Tibial artery (tissue), 4 donors: Measurements from ENCODE around the gene IFT122.

Experiments used
- DNase-seq, 2 donors: peaks; one replicate each; pipeline ENCODE4 v3.0.0-alpha.2; 2019
- H3K27ac ChIP-seq, 2 donors: fragments of 200-600 bp; sonication (generic) in 1 of 2; 1 replicate in 1 of 2; 2 replicates in 1 of 2; pipeline ENCODE4 v1.5.1; 2018 to 2019; ENCODE audit warnings: mild to moderate bottlenecking in 1 of 2
- H3K27me3 ChIP-seq, 2 donors: fragments of 200-600 bp; sonication (generic) in 1 of 2; one replicate each; pipeline versions ENCODE4 v1.5.1 to v1.6.0; 2016 to 2019
- H3K36me3 ChIP-seq, 3 donors: fragments of 200-600 bp; sonication (generic) in 2 of 3; one replicate each; pipeline ENCODE4 v1.5.1; 2016 to 2019; ENCODE audit warnings: mild to moderate bottlenecking in 2 of 3
- H3K4me1 ChIP-seq, 4 donors: fragments of 200-600 bp; sonication (generic) in 2 of 4; 1 replicate in 3 of 4; 2 replicates in 1 of 4; pipeline ENCODE4 v1.5.1; 2016 to 2019
- H3K4me3 ChIP-seq, 2 donors: fragments of 200-600 bp; sonication (generic) in 1 of 2; 1 replicate in 1 of 2; 2 replicates in 1 of 2; pipeline ENCODE4 v1.5.1; 2018 to 2019; ENCODE audit warnings: mild to moderate bottlenecking in 2 of 2
- H3K9me3 ChIP-seq, 3 donors: fragments of 200-600 bp; sonication (generic) in 1 of 3; one replicate each; pipeline ENCODE4 v1.5.1; 2016 to 2019
- CTCF ChIP-seq, 2 experiments: fragments of 200-600 bp in 1 of 2; fragments of 450-650 bp in 1 of 2; IDR thresholded peaks; one replicate each; pipeline ENCODE4 v1.5.1; 2017 to 2019; ENCODE audit warnings: antibody characterized with exemption in 2 of 2, mild to moderate bottlenecking in 1 of 2, moderate library complexity in 1 of 2
- intact Hi-C: fragments of 100-400 bp; cut with DNase I; formaldehyde crosslinking; loops from one replicate; pipeline ENCODE4 v1.15.0; 2023; ENCODE audit warnings: low total_unique reads

Gene IFT122

DNA sequence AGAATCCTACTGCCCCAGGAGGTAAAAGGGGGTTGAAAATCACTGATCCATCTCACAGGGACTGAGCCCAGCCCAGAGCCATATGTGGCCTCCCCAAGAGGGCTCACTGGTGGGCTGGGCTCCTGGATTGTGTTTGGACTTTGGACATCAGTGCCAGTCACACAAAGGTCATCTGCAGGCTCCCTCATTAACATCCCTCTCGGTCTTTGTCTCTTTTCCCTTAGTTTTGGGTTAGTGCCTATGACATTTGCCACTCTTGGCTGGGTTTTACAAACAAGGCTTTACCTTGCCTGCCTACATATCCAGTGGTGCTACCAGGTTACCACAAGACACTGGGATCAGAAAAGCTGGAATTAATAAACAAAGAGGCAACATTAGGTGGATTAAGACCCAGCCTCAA is 27.9 kb downstream of the IFT122 start:
- Histone ChIP-seq H3K4me1 (no peaks in the 10 kb centered on the region), H3K27ac (no peak overlapping the region), H3K36me3 (peaks cover 23 to 67% (median 46%) of the 10 kb centered on the region in 3 donors), H3K27me3 (no peaks in the 10 kb centered on the region), H3K9me3 (no peaks in the 10 kb centered on the region), H3K4me3 (no peak overlapping the region)
- intact Hi-C loops = no loop called here
- TF ChIP-seq CTCF (IDR thresholded peaks at IDR 0.05) = no peak
- DNase-seq = no peak

GRCh38 chr3:129469026-129469425 is 29.0 kb downstream of the IFT122 start:
- Histone ChIP-seq H3K27ac (no peak overlapping the region), H3K27me3 (no peaks in the 10 kb centered on the region), H3K9me3 (no peaks in the 10 kb centered on the region), H3K4me3 (no peak overlapping the region), H3K4me1 (no peaks in the 10 kb centered on the region), H3K36me3 (peaks cover 23 to 60% (median 44%) of the 10 kb centered on the region in 3 donors)
- intact Hi-C loops = no loop called here
- TF ChIP-seq CTCF (IDR thresholded peaks at IDR 0.05) = no peak
- no peak for DNase-seq

DNA sequence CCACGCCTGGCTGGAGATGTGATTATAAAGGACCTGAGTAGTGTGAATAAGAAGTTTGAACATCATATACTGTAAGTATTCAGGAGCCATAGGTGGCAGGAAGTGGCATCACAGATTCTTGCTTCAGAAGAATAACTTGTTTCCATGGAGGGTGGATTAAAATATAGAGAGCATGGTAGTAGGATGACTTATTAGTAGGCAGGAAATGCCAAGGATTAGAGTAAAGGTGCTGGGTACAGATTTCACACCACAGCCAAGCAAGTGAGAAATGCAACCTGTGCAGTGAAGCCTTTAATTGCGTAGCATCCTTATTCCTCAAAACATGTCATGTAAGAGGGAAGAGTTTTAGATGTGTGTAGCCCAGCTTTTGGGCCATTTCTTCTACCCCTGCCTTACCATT is 30.8 kb downstream of the IFT122 start:
- TF ChIP-seq CTCF (IDR thresholded peaks at IDR 0.05) = no peak
- Histone ChIP-seq H3K27ac (no peak overlapping the region), H3K4me1 (no peaks in the 10 kb centered on the region), H3K4me3 (no peak overlapping the region), H3K9me3 (no peaks in the 10 kb centered on the region), H3K36me3 (peaks cover 23 to 49% (median 35%) of the 10 kb centered on the region in 3 donors), H3K27me3 (no peaks in the 10 kb centered on the region)
- intact Hi-C loops = no loop called here
- no peak for DNase-seq

DNA sequence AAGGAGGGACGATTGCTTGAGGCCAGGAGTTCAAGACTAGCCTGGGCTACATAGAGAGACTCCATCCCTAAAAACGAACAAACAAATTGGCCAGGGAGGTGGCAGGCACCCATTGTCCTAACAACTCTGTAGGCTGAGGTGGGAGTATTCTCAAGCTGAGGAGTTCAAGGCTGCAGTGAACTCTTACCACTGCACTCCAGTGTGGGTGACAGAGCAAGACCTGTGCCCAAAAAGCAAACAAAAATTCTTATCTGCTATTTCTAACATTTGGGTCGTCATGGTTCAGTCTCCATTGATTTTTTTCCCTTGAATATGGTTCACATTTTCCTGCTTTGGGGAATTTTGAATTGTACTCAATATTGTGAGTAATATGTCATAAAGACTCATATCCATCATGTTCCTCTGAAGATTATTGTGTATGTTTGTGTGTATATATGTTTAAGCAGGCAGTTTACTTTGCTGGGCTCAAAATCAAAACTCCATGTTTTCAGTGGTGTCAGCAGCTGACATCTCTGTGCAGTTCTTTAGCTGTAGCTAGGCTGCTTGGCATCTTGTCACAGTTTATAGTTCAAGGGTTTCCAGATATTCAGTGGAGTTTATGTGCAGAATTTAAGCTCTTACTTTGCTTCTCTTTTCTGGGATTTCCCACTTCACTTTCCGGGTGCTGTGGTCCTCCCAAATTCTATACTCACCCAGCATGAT is 33.2 kb downstream of the IFT122 start:
- no peak for DNase-seq
- TF ChIP-seq CTCF (IDR thresholded peaks at IDR 0.05) = no peak
- Histone ChIP-seq H3K4me1 (no peaks in the 10 kb centered on the region), H3K9me3 (no peaks in the 10 kb centered on the region), H3K27ac (no peak overlapping the region), H3K27me3 (no peaks in the 10 kb centered on the region), H3K4me3 (no peak overlapping the region), H3K36me3 (peaks cover 36 to 57% (median 56%) of the 10 kb centered on the region in 3 donors)
- intact Hi-C loops = no loop called here

DNA sequence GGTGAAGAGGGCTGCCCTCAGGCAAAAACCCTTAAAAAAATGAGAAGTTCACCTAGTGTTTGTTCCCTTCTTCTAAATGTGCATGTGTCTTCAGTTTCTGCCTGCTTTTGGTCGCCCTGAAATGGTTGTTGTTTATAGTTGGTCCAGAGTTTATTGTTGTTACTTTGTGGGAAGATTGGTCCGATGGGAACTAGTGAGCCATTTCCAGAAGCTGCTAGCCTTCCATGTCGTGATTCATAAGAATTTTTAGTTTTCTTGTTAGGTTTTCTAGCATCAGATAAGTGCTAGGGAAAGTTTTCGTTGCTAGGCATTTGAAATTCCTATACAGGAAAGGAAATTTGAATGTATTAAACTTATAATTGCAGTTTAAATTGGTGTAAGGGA is 33.7 kb downstream of the IFT122 start:
- Histone ChIP-seq H3K27me3 (no peaks in the 10 kb centered on the region), H3K4me3 (no peak overlapping the region), H3K4me1 (no peaks in the 10 kb centered on the region), H3K36me3 (peaks cover 36 to 59% (median 59%) of the 10 kb centered on the region in 3 donors), H3K9me3 (no peaks in the 10 kb centered on the region), H3K27ac (no peak overlapping the region)
- no peak for TF ChIP-seq CTCF (IDR thresholded peaks at IDR 0.05)
- no peak for DNase-seq
- intact Hi-C loops = no loop called here
